ENCODE data around the gene GOLPH3. TPM values are rescaled to one million over a fixed set of nuclear protein-coding genes. Genes with fewer than 3 reads are reported as not detected.
"Not testable (repeated sequence)": the region's sequence is repeated elsewhere in the genome, so short reads cannot be mapped to it uniquely, and the experiment has no call there.

GOLPH3 gene
- total RNA-seq, 1 experiment from 2014 or later, result 66.2 TPM

GRCh38 chr5:32096891-32097595 is 77.1 kb downstream of the GOLPH3 start:
- Histone ChIP-seq H3K27me3 (no peaks in the 10 kb centered on the region), H3K9me3 (no peaks in the 10 kb centered on the region), H3K4me3 (no peak overlapping the region), H3K36me3 (peaks cover 23% of the 10 kb centered on the region)
- no peak for DNase-seq

- Histone ChIP-seq H3K36me3 (peaks cover 8% of the 10 kb centered on the region), H3K27me3 (no peaks in the 10 kb centered on the region), H3K9me3 (no peaks in the 10 kb centered on the region), H3K4me3 (no peak overlapping the region)
- DNase-seq, result no peak
These were observed 78.9 kb downstream of the GOLPH3 start for GRCh38 chr5:32095261-32095671.

GRCh38 chr5:32094691-32095090 is 79.4 kb downstream of the GOLPH3 start:
- Histone ChIP-seq H3K27me3 (no peaks in the 10 kb centered on the region), H3K36me3 (peaks cover 4% of the 10 kb centered on the region), H3K4me3 (no peak overlapping the region), H3K9me3 (no peaks in the 10 kb centered on the region)
- no peak for DNase-seq

GRCh38 chr5:32092938-32093812 is 80.9 kb downstream of the GOLPH3 start:
- Histone ChIP-seq H3K27me3 (no peaks in the 10 kb centered on the region), H3K36me3 (no peaks in the 10 kb centered on the region), H3K9me3 (no peaks in the 10 kb centered on the region), H3K4me3 (no peak overlapping the region)
- peak; percentile 46 for DNase-seq

- Histone ChIP-seq H3K9me3 (no peaks in the 10 kb centered on the region), H3K4me3 (no peak overlapping the region), H3K36me3 (no peaks in the 10 kb centered on the region), H3K27me3 (no peaks in the 10 kb centered on the region)
- DNase-seq, result no peak
These were observed 83.4 kb downstream of the GOLPH3 start for GRCh38 chr5:32090755-32091128.

- Histone ChIP-seq H3K9me3 (no peaks in the 10 kb centered on the region), H3K4me3 (no peak overlapping the region), H3K36me3 (no peaks in the 10 kb centered on the region), H3K27me3 (no peaks in the 10 kb centered on the region)
- DNase-seq, result no peak
These were observed 83.9 kb downstream of the GOLPH3 start for GRCh38 chr5:32090026-32090754.

GRCh38 chr5:32089146-32090000 is 84.7 kb downstream of the GOLPH3 start:
- no peaks in the 10 kb centered on the region for H3K36me3 ChIP-seq
- DNase-seq, result no peak

GRCh38 chr5:32088214-32088613 is 85.9 kb downstream of the GOLPH3 start:
- H3K27me3 ChIP-seq, result no peaks in the 10 kb centered on the region
- H3K36me3 ChIP-seq, result no peaks in the 10 kb centered on the region
- H3K9me3 ChIP-seq, result no peaks in the 10 kb centered on the region
- no peak for DNase-seq
- no peak overlapping the region for H3K4me3 ChIP-seq

More at GRCh38 chr5:32089146-32090000, 84.7 kb downstream of the GOLPH3 start:
- no peaks in the 10 kb centered on the region for H3K27me3 ChIP-seq
- H3K9me3 ChIP-seq, result no peaks in the 10 kb centered on the region
- no peak overlapping the region for H3K4me3 ChIP-seq

GRCh38 chr5:32087086-32088082 is 86.7 kb downstream of the GOLPH3 start:
- Histone ChIP-seq H3K36me3 (no peaks in the 10 kb centered on the region), H3K27me3 (no peaks in the 10 kb centered on the region), H3K9me3 (no peaks in the 10 kb centered on the region), H3K4me3 (no peak overlapping the region)
- DNase-seq, result no peak

GRCh38 chr5:32083981-32084430 is 90.1 kb downstream of the GOLPH3 start:
- no peaks in the 10 kb centered on the region for H3K9me3 ChIP-seq
- no peak for DNase-seq
- H3K4me3 ChIP-seq, result no peak overlapping the region
- H3K36me3 ChIP-seq, result no peaks in the 10 kb centered on the region
- no peaks in the 10 kb centered on the region for H3K27me3 ChIP-seq

- no peaks in the 10 kb centered on the region for H3K27me3 ChIP-seq
- H3K4me3 ChIP-seq, result no peak overlapping the region
- no peaks in the 10 kb centered on the region for H3K36me3 ChIP-seq
- no peak for DNase-seq
- no peaks in the 10 kb centered on the region for H3K9me3 ChIP-seq
These were observed 91.4 kb downstream of the GOLPH3 start for GRCh38 chr5:32082701-32083100.

GRCh38 chr5:32080565-32080964 is 93.6 kb downstream of the GOLPH3 start:
- H3K27me3 ChIP-seq, H3K4me3 ChIP-seq, H3K36me3 ChIP-seq, H3K9me3 ChIP-seq, DNase-seq: not testable (repeated sequence)

- H3K27me3 ChIP-seq, H3K4me3 ChIP-seq, DNase-seq, H3K9me3 ChIP-seq, H3K36me3 ChIP-seq: not testable (repeated sequence)
These were observed 95.3 kb downstream of the GOLPH3 start for GRCh38 chr5:32078855-32079254.

GRCh38 chr5:32076699-32077695 is 97.1 kb downstream of the GOLPH3 start:
- Histone ChIP-seq H3K27me3 (no peaks in the 10 kb centered on the region), H3K36me3 (no peaks in the 10 kb centered on the region), H3K4me3 (no peak overlapping the region), H3K9me3 (no peaks in the 10 kb centered on the region; the same call in 1 of the 2 replicates)
- peak; percentile 61 for DNase-seq
